GM12891 (cell line): ENCODE data around the gene TCEA2.

Source experiments
- POLR2A ChIP-seq: IDR thresholded peaks from 2 replicates; pipeline ENCODE4 v1.6.1; 2011; ENCODE audit warnings: low read depth, low read length, control low read depth
- POU2F2 ChIP-seq: IDR thresholded peaks from 2 replicates; pipeline ENCODE4 v1.6.1; 2011; ENCODE audit warnings: low read depth, mild to moderate bottlenecking, control low read depth, low read length, moderate library complexity
- SPI1 ChIP-seq: IDR thresholded peaks from 2 replicates; pipeline ENCODE4 v1.6.1; 2011; ENCODE audit warnings: low read depth, low read length, control low read depth
- TAF1 ChIP-seq: IDR thresholded peaks from 2 replicates; pipeline ENCODE4 v1.6.1; 2011; ENCODE audit warnings: low read depth, low read length, control low read depth

- no peak for TF ChIP-seq POLR2A
- TF ChIP-seq POU2F2: no peak
- no peak for TF ChIP-seq TAF1
- no peak for TF ChIP-seq SPI1
These were observed 5.6 kb downstream of the TCEA2 start for GRCh38 chr20:64068386-64069208.
